ENCODE measurements around the gene ENPP1.

ENPP1 gene

GRCh38 chr6:131763749-131764148 is 44.1 kb upstream of the ENPP1 start:
- no peak for TF ChIP-seq CTCF (IDR thresholded peaks at IDR 0.05; ENCODE audit: unreplicated experiment in 3 of 3)
- Mint-ChIP-seq H3K4me3 (no peak overlapping the region), H3K9me3 (no peaks in the 10 kb centered on the region), H3K4me1 (peaks cover 4% of the 10 kb centered on the region), H3K27ac (no peak overlapping the region), H3K36me3 (ENCODE audit: low read depth) (no peaks in the 10 kb centered on the region), H3K27me3 (ENCODE audit: low read depth) (no peaks in the 10 kb centered on the region)

- no peaks in the 10 kb centered on the region for H3K36me3 Mint-ChIP-seq (ENCODE audit: low read depth)
- H3K27me3 Mint-ChIP-seq (ENCODE audit: low read depth): no peaks in the 10 kb centered on the region
- no peak overlapping the region for H3K4me3 Mint-ChIP-seq
Observed at GRCh38 chr6:131764350-131764749, 43.5 kb upstream of the ENPP1 start.

GRCh38 chr6:131765081-131765803 is 42.6 kb upstream of the ENPP1 start:
- no peak overlapping the region for H3K4me3 Mint-ChIP-seq
- no peak for TF ChIP-seq CTCF (IDR thresholded peaks at IDR 0.05; ENCODE audit: unreplicated experiment in 3 of 3)
- no peaks in the 10 kb centered on the region for H3K36me3 Mint-ChIP-seq (ENCODE audit: low read depth)
- no peaks in the 10 kb centered on the region for H3K9me3 Mint-ChIP-seq
- no peaks in the 10 kb centered on the region for H3K27me3 Mint-ChIP-seq (ENCODE audit: low read depth)
- H3K4me1 Mint-ChIP-seq: peaks cover under 1% of the 10 kb centered on the region
- H3K27ac Mint-ChIP-seq: no peak overlapping the region

More at GRCh38 chr6:131764350-131764749, 43.5 kb upstream of the ENPP1 start:
- TF ChIP-seq CTCF (IDR thresholded peaks at IDR 0.05; ENCODE audit: unreplicated experiment in 3 of 3): no peak
- no peaks in the 10 kb centered on the region for H3K9me3 Mint-ChIP-seq
- H3K4me1 Mint-ChIP-seq: peaks cover 4% of the 10 kb centered on the region
- H3K27ac Mint-ChIP-seq: no peak overlapping the region

- Mint-ChIP-seq H3K27me3 (ENCODE audit: low read depth) (no peaks in the 10 kb centered on the region), H3K9me3 (no peaks in the 10 kb centered on the region), H3K4me3 (no peak overlapping the region), H3K4me1 (no peaks in the 10 kb centered on the region), H3K27ac (no peak overlapping the region), H3K36me3 (ENCODE audit: low read depth) (no peaks in the 10 kb centered on the region)
- TF ChIP-seq CTCF (IDR thresholded peaks at IDR 0.05; ENCODE audit: unreplicated experiment in 3 of 3): no peak
Observed at GRCh38 chr6:131765804-131766135, 42.0 kb upstream of the ENPP1 start.

- Mint-ChIP-seq H3K27me3 (ENCODE audit: low read depth) (no peaks in the 10 kb centered on the region), H3K27ac (no peak overlapping the region), H3K36me3 (ENCODE audit: low read depth) (no peaks in the 10 kb centered on the region), H3K4me1 (no peaks in the 10 kb centered on the region), H3K4me3 (no peak overlapping the region), H3K9me3 (no peaks in the 10 kb centered on the region)
- no peak for TF ChIP-seq CTCF (IDR thresholded peaks at IDR 0.05; ENCODE audit: unreplicated experiment in 3 of 3)
Observed at GRCh38 chr6:131766631-131767030, 41.2 kb upstream of the ENPP1 start.

GRCh38 chr6:131768964-131769363 is 38.9 kb upstream of the ENPP1 start:
- H3K4me3 Mint-ChIP-seq: no peak overlapping the region
- H3K27ac Mint-ChIP-seq: no peak overlapping the region
- no peaks in the 10 kb centered on the region for H3K27me3 Mint-ChIP-seq (ENCODE audit: low read depth)
- no peak for TF ChIP-seq CTCF (IDR thresholded peaks at IDR 0.05; ENCODE audit: unreplicated experiment in 3 of 3)
- no peaks in the 10 kb centered on the region for H3K9me3 Mint-ChIP-seq
- peaks cover 6% of the 10 kb centered on the region for H3K4me1 Mint-ChIP-seq
- no peaks in the 10 kb centered on the region for H3K36me3 Mint-ChIP-seq (ENCODE audit: low read depth)
